Mesothelial cell of epicardium (in vitro differentiated cells): ENCODE results near the gene DIPK1C. TPM values are rescaled to one million over a fixed set of nuclear protein-coding genes. Genes with fewer than 3 reads are reported as not detected.
A peak's percentile ranks its signal among the peaks of the same experiment; 100 is the strongest.
"Not testable (repeated sequence)": the region's sequence is repeated elsewhere in the genome, so short reads cannot be mapped to it uniquely, and the experiment has no call there.

Experiments
- DNase-seq, 2 experiments: peaks; one replicate each; pipeline ENCODE4 v3.0.0; 2021; ENCODE audit warnings: low spot score in 2 of 2; ENCODE audit not compliant: unreplicated experiment in 2 of 2
- H3K27ac Mint-ChIP-seq: 2 replicates; pipeline ENCODE4 v1.8.0; 2021; ENCODE audit warnings: mixed read lengths
- H3K27me3 Mint-ChIP-seq: 2 replicates; pipeline ENCODE4 v1.8.0; 2021; ENCODE audit warnings: low read depth, mixed read lengths
- H3K36me3 Mint-ChIP-seq: 2 replicates; pipeline ENCODE4 v1.8.0; 2021; ENCODE audit warnings: mixed read lengths
- H3K4me1 Mint-ChIP-seq: 2 replicates; pipeline ENCODE4 v1.8.0; 2021; ENCODE audit warnings: mixed read lengths
- H3K4me3 Mint-ChIP-seq: 2 replicates; pipeline ENCODE4 v1.8.0; 2021; ENCODE audit warnings: mild to moderate bottlenecking, moderate library complexity, mixed read lengths
- H3K9me3 Mint-ChIP-seq: 2 replicates; pipeline ENCODE4 v1.8.0; 2021; ENCODE audit warnings: mixed read lengths
- CTCF ChIP-seq: fragments of 200-600 bp; sonication (generic); IDR thresholded peaks from one replicate; pipeline ENCODE4 v1.5.0; 2021; ENCODE audit warnings: antibody characterized with exemption; ENCODE audit not compliant: unreplicated experiment
- total RNA-seq: library from RNA; stranded (reverse); gene quantifications from 3 replicates; pipeline ENCODE4 v1.2.1, GENCODE V29; 2021

The DIPK1C gene
- total RNA-seq: not detected in 3 replicates

DNA sequence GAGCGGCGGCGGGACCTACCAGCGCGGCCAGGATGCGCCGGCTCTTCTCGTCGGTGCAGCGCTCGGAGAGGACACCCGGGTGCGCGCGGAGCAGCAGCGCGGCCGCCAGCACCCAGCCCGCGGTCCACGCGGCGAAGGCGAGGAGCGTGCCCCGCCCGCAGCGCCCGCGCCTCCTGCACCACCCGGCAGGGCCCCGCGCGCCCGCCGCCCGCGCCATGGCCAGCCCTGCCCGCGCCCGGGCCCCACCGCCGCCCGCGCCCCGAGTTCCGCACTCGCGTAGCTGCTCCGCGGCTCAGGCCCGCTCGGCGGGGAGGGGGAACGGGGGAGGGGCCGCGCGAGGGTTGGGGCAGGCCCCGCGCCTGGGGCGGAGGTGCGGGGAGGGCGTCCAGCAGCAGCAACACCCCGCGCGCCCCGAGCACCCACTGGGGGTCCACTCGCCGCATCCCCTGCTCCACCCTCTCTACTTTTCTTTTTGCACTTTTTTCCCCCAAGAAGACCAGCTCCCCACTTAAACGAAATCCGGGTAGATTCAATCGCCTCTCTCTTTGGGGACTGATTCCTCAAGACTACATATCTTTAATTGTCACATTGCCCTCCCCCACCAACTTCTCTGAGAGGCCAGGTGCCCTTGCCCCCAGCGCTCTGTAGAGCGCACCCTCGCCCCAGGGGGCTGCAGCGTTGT, at the start of gene DIPK1C:
TSS of gene DIPK1C (minus strand) at position 266 of the 682 bp plus-strand sequence. CDS start at position 217, 49 bp downstream.
- Mint-ChIP-seq H3K9me3 (no peaks in the 10 kb centered on the region), H3K4me3 (peak within 1 kb of the TSS; percentile 67), H3K27ac (no peak within 1 kb of the TSS), H3K27me3 (peaks cover 90% of the 10 kb centered on the region), H3K36me3 (no peaks in the 10 kb centered on the region), H3K4me1 (peaks cover 4% of the 10 kb centered on the region)
- no peak for TF ChIP-seq CTCF
- peak in 1 of 2 experiments; percentile 48 for DNase-seq

- Mint-ChIP-seq H3K4me1 (peaks cover 32% of the 10 kb centered on the region), H3K9me3 (no peaks in the 10 kb centered on the region), H3K27ac (peak overlapping the region; percentile 73), H3K4me3 (no peak overlapping the region), H3K36me3 (peaks cover 47% of the 10 kb centered on the region), H3K27me3 (no peaks in the 10 kb centered on the region)
- DNase-seq: no peak
- TF ChIP-seq CTCF: no peak
These were observed 49.5 kb upstream of the DIPK1C start for GRCh38 chr18:74506448-74507084.

DNA sequence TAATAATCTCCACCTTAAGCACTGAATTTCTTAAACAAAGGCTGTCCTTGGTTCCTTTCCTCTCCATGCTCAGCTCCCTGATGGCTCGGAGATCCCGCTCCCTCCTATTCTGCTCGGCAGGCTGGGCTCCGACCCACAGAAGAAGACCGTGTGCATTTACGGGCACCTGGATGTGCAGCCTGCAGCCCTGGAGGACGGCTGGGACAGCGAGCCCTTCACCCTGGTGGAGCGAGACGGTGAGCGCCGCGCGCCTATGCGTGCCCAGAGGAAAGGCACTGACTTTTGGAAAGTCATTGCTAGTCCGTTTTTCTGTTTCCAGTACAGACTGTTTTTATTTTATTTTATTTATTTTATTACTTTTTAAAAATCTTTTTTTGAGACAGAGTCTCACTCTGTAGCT, 48.7 kb upstream of the DIPK1C start:
- DNase-seq: no peak
- no peak overlapping the region for H3K4me3 Mint-ChIP-seq

GRCh38 chr18:74503137-74503536, 46.0 kb upstream of the DIPK1C start:
- H3K27ac Mint-ChIP-seq: peak overlapping the region; percentile 99

More for the DNA sequence above, 48.7 kb upstream of the DIPK1C start:
- no peaks in the 10 kb centered on the region for H3K27me3 Mint-ChIP-seq
- no peaks in the 10 kb centered on the region for H3K9me3 Mint-ChIP-seq
- H3K27ac Mint-ChIP-seq: no peak overlapping the region
- peaks cover 40% of the 10 kb centered on the region for H3K4me1 Mint-ChIP-seq
- no peak for TF ChIP-seq CTCF
- H3K36me3 Mint-ChIP-seq: peaks cover 44% of the 10 kb centered on the region

GRCh38 chr18:74501386-74501785, 44.3 kb upstream of the DIPK1C start:
- peaks cover 15% of the 10 kb centered on the region for H3K36me3 Mint-ChIP-seq
- H3K27me3 Mint-ChIP-seq: no peaks in the 10 kb centered on the region
- H3K9me3 Mint-ChIP-seq: no peaks in the 10 kb centered on the region
- peaks cover 59% of the 10 kb centered on the region for H3K4me1 Mint-ChIP-seq
- no peak for DNase-seq
- H3K4me3 Mint-ChIP-seq: peak overlapping the region; percentile 63
- H3K27ac Mint-ChIP-seq: peak overlapping the region; percentile 99
- TF ChIP-seq CTCF: no peak

More at GRCh38 chr18:74503137-74503536, 46.0 kb upstream of the DIPK1C start:
- TF ChIP-seq CTCF: no peak
- H3K9me3 Mint-ChIP-seq: no peaks in the 10 kb centered on the region
- DNase-seq: no peak
- H3K27me3 Mint-ChIP-seq: no peaks in the 10 kb centered on the region
- H3K36me3 Mint-ChIP-seq: peaks cover 32% of the 10 kb centered on the region
- peaks cover 59% of the 10 kb centered on the region for H3K4me1 Mint-ChIP-seq
- no peak overlapping the region for H3K4me3 Mint-ChIP-seq

- not testable (repeated sequence) for H3K9me3 Mint-ChIP-seq, DNase-seq, H3K27me3 Mint-ChIP-seq
- peak overlapping the region; percentile 63 for H3K4me3 Mint-ChIP-seq
- peak overlapping the region; percentile 99 for H3K27ac Mint-ChIP-seq
- peaks cover 14% of the 10 kb centered on the region for H3K36me3 Mint-ChIP-seq
- peaks cover 58% of the 10 kb centered on the region for H3K4me1 Mint-ChIP-seq
These were observed 43.7 kb upstream of the DIPK1C start for GRCh38 chr18:74500774-74501173.
